Measurements from ENCODE around the gene ABCC1. TPM values are rescaled to one million over a fixed set of nuclear protein-coding genes. Genes with fewer than 3 reads are reported as not detected.

Gene ABCC1
- total RNA-seq, 1 donor from 2014 or later = 18.1 TPM

DNA sequence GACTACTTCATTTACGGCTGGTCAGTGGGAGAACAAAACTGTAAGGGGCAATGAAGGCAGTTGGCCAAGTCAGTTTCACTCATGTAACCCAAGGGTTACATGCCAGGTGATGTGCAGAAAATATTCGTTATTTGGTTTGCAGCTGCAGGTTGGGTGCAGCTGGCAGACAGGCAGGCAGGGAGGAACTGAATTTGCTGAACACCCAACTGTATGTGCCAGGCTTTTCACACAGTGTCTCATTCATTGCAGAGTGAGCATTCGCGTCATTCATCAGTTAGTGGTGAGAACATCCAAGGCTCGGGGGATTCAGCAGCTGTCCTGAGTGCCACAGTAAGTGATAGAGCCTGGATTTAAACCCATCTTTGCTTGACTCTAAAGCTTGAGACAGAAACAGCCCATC is 214.2 kb downstream of the ABCC1 start:
- H3K4me3 ChIP-seq (ENCODE audit: low read depth, low read length) = no peak overlapping the region
- TF ChIP-seq, protein P1, sequence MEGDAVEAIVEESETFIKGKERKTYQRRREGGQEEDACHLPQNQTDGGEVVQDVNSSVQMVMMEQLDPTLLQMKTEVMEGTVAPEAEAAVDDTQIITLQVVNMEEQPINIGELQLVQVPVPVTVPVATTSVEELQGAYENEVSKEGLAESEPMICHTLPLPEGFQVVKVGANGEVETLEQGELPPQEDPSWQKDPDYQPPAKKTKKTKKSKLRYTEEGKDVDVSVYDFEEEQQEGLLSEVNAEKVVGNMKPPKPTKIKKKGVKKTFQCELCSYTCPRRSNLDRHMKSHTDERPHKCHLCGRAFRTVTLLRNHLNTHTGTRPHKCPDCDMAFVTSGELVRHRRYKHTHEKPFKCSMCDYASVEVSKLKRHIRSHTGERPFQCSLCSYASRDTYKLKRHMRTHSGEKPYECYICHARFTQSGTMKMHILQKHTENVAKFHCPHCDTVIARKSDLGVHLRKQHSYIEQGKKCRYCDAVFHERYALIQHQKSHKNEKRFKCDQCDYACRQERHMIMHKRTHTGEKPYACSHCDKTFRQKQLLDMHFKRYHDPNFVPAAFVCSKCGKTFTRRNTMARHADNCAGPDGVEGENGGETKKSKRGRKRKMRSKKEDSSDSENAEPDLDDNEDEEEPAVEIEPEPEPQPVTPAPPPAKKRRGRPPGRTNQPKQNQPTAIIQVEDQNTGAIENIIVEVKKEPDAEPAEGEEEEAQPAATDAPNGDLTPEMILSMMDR (conservative IDR thresholded peaks at IDR 0.05; ENCODE audit: low read depth, low read length) = no peak
- no peak for DNase-seq (ENCODE audit: low read depth)

- DNase-seq (ENCODE audit: low read depth) = no peak
- no peak overlapping the region for H3K4me3 ChIP-seq (ENCODE audit: low read depth, low read length)
- TF ChIP-seq, protein P1 (conservative IDR thresholded peaks at IDR 0.05; ENCODE audit: low read depth, low read length) = no peak
Measured at GRCh38 chr16:16164243-16164642, 214.8 kb downstream of the ABCC1 start.

DNA sequence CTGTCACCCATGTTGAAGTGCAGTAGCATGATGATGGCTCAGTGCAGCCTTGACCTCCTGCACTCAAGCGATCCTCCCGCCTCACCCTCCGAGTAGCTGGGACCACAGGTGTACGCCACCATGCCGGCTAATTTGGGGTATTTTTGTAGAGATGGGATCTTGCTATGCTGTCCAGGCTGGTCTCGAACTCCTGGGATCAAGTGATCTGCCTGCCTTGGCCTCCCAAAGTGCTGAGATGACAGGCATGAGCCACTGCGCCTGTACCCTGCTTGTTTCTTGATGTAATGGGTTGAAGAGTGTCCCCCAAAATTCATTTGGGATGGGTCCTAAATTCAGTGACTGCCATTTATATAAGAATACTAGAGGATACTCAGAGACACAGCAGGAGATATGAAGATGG is 216.7 kb downstream of the ABCC1 start:
- TF ChIP-seq, protein P1 (conservative IDR thresholded peaks at IDR 0.05; ENCODE audit: low read depth, low read length) = no peak
- no peak for DNase-seq (ENCODE audit: low read depth)
- no peak overlapping the region for H3K4me3 ChIP-seq (ENCODE audit: low read depth, low read length)

DNA sequence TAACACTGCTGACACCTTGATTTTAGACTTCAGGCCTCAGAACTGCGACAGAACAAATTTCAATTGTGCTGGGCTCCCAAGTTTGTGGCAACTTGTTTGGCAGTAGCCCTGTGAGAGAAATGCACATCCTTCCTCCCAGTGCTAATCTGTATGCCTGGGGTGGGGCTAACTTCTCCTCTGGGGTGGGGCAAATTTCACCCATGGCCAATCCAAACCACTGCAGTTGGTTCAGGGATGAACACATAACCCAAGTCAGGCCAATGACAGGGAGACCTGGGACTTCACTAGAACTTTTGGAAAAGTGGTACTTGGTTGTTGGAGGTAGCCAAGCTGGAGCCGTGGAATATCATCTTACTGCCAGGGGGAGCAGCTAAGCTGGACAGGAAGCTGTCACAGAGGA is 217.5 kb downstream of the ABCC1 start:
- H3K4me3 ChIP-seq (ENCODE audit: low read depth, low read length) = no peak overlapping the region
- no peak for DNase-seq (ENCODE audit: low read depth)
- TF ChIP-seq, protein P1 (conservative IDR thresholded peaks at IDR 0.05; ENCODE audit: low read depth, low read length) = no peak

DNA sequence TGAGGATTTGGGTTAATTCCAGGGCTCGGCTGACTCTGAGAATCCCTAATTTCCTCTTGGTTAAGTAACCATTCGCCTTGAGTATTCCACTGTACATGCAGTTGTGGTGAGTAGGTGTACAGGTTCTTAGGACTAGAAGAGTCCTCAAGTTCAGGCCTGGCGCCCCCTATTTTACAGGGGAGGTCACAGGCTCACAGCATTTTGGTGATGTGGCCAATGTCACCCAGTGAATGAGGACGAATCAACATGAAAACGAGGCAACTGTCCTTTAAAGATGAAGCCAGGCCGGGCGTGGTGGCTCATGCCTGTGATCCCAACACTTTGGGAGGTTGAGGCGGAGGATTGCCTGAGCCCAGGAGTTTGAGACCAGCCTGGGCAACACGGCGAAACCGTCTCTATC is 218.5 kb downstream of the ABCC1 start:
- TF ChIP-seq, protein P1 (conservative IDR thresholded peaks at IDR 0.05; ENCODE audit: low read depth, low read length) = no peak
- no peak for DNase-seq (ENCODE audit: low read depth)

GRCh38 chr16:16168431-16168830 is 219.0 kb downstream of the ABCC1 start:
- H3K4me3 ChIP-seq (ENCODE audit: low read depth, low read length) = no peak overlapping the region
- TF ChIP-seq, protein P1 (conservative IDR thresholded peaks at IDR 0.05; ENCODE audit: low read depth, low read length) = no peak
- no peak for DNase-seq (ENCODE audit: low read depth)

More for the DNA sequence above, 218.5 kb downstream of the ABCC1 start:
- H3K4me3 ChIP-seq (ENCODE audit: low read depth, low read length) = no peak overlapping the region

- H3K4me3 ChIP-seq (ENCODE audit: low read depth, low read length) = no peak overlapping the region
- TF ChIP-seq, protein P1 (conservative IDR thresholded peaks at IDR 0.05; ENCODE audit: low read depth, low read length) = no peak
- no peak for DNase-seq (ENCODE audit: low read depth)
Measured at GRCh38 chr16:16169615-16170014, 220.2 kb downstream of the ABCC1 start.

Measured in epithelial cell of proximal tubule (primary cell).